MM.1S (cell line): ENCODE data around the gene CENPM.

Experiments used
- EZH2 ChIP-seq: fragments of 300-600 bp; sonication (generic); optimal IDR thresholded peaks from 2 replicates; pipeline ENCODE3; 2017; ENCODE audit warnings: low read depth, mild to moderate bottlenecking, antibody characterized with exemption, low read length, mixed read lengths
- TF ChIP-seq, protein P1 (sequence below): fragments of 300-600 bp; sonication (generic); IDR thresholded peaks from 2 replicates; pipeline ENCODE4 v1.5.1; 2016; ENCODE audit warnings: antibody characterized with exemption, low read length, mixed read lengths

DNA sequence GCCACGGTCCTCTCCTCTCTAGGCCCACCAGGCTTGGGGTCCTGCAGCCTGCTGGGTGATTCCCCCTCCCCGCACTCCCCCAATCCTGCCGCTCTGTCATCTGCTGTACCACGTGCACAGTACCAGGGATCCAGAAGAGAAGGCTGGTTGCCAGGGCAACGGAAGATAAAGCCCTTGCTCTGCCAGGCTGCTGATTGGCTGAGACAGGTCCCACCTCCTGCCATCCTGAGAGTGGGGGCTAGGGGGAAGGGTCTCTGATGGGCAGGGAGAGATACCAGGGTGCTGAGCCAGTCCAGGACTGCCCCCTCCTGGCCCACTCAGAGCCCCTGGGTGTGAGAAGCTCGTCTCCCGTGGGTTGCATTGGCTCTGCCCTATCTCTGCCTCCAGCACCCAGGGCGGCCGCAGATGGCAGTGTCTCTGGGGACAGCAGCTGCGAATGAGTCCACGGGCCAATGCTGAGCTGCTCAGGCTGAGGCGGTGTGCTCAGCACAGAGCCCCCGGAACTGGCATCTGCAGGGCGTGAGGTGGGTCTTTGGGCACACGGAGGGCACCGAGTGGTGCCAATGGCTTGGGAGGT lies 5.0 kb upstream of the CENPM start, which contains the start of gene SMIM45:
- TF ChIP-seq, protein P1, sequence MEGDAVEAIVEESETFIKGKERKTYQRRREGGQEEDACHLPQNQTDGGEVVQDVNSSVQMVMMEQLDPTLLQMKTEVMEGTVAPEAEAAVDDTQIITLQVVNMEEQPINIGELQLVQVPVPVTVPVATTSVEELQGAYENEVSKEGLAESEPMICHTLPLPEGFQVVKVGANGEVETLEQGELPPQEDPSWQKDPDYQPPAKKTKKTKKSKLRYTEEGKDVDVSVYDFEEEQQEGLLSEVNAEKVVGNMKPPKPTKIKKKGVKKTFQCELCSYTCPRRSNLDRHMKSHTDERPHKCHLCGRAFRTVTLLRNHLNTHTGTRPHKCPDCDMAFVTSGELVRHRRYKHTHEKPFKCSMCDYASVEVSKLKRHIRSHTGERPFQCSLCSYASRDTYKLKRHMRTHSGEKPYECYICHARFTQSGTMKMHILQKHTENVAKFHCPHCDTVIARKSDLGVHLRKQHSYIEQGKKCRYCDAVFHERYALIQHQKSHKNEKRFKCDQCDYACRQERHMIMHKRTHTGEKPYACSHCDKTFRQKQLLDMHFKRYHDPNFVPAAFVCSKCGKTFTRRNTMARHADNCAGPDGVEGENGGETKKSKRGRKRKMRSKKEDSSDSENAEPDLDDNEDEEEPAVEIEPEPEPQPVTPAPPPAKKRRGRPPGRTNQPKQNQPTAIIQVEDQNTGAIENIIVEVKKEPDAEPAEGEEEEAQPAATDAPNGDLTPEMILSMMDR: no peak
- TF ChIP-seq EZH2: no peak
